Measurements from ENCODE around the gene ISM1. TPM values are rescaled to one million over a fixed set of nuclear protein-coding genes. Genes with fewer than 3 reads are reported as not detected.

Gene ISM1
- total RNA-seq, 1 donor from 2014 or later = 1.0 TPM

DNA sequence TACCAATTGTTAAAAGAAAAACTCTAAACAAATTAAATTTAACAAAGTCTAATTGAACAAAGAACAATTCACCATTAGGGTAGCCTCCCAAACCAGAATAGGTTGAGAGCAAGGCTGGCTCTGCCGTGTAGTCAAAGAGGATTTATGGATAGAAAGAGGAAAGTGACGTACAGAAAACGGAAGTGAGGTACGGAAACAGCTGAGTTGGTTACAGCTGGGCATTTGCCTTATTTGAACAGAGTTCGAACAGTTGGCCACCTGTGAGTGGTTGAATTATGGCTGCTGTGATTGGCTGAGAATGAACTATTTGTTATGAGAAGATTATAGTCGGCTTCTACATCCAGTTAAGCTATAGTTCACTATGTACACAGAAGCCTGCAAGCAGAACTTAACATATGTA is 18.5 kb upstream of the ISM1 start:
- Histone ChIP-seq H3K36me3 (ENCODE audit: control insufficient read depth in 3 of 3, insufficient read depth in 3 of 3, low read length in 3 of 3) (no peaks in the 10 kb centered on the region), H3K9ac (ENCODE audit: low read depth in 1 of 3, low read length in 3 of 3) (no peak overlapping the region), H3K27me3 (ENCODE audit: control insufficient read depth in 3 of 3, insufficient read depth in 3 of 3, low read length in 3 of 3) (no peaks in the 10 kb centered on the region), H3K4me1 (ENCODE audit: control insufficient read depth in 3 of 3, insufficient read depth in 3 of 3, low read length in 3 of 3) (no peaks in the 10 kb centered on the region), H3K9me3 (ENCODE audit: control insufficient read depth in 3 of 3, low read length in 3 of 3) (no peaks in the 10 kb centered on the region), H3K4me3 (ENCODE audit: low read length in 3 of 3) (no peak overlapping the region), H3K27ac (ENCODE audit: low read depth, low read length) (no peak overlapping the region)

DNA sequence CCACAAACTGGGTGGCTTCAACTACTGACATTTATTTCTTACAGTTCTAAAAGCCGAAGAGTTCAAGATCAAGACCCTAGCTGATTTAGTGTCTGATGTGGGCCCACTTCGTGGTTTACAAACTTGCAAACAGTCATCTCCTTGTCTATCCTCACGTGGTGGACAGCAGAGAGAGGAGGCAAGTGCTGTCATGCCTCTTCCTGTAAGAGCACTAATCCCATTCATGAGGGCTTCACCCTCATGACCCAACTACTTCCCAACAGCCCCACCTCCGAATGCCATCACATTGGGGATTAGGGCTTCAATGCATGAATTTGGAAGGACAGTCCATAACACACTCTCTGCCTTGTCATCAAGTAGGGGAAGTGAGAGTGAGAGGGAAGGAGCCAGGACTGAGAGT is 15.6 kb upstream of the ISM1 start:
- H3K9ac ChIP-seq (ENCODE audit: low read depth in 1 of 3, low read length in 3 of 3) = no peak overlapping the region
- no peak overlapping the region for H3K27ac ChIP-seq (ENCODE audit: low read depth, low read length)
- no peaks in the 10 kb centered on the region for H3K4me1 ChIP-seq (ENCODE audit: control insufficient read depth in 3 of 3, insufficient read depth in 3 of 3, low read length in 3 of 3)
- H3K27me3 ChIP-seq (ENCODE audit: control insufficient read depth in 3 of 3, insufficient read depth in 3 of 3, low read length in 3 of 3) = no peaks in the 10 kb centered on the region
- H3K36me3 ChIP-seq (ENCODE audit: control insufficient read depth in 3 of 3, insufficient read depth in 3 of 3, low read length in 3 of 3) = no peaks in the 10 kb centered on the region
- no peak overlapping the region for H3K4me3 ChIP-seq (ENCODE audit: low read length in 3 of 3)
- no peaks in the 10 kb centered on the region for H3K9me3 ChIP-seq (ENCODE audit: control insufficient read depth in 3 of 3, low read length in 3 of 3)

DNA sequence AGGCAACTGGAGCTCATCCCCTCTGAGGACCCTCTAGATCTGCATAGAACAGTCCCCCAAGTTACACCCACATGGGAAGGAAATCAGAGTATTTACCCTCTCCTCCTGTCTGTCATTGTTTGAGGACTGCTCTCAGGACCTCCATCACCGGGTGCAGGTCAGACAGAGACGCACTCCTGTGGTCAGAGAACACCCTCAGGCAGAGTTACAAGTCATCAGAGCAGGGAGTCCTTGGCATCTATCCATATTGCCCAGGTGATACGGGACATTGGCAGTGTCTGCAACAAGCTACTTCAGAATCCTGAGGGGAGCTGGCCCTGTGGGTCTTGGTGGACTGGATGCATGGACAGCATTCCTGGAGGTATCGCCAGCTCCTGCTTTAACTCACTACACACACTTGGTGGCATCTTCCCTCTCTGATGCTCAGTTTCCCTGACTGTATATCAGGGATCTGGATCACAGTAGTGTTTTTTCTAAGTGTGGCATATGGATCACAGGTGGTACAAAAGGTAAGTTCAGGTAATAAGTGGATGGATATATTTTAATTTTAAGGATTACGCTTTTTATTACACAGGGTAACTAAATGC is 15.1 kb upstream of the ISM1 start:
- Histone ChIP-seq H3K4me3 (ENCODE audit: low read length in 3 of 3) (no peak overlapping the region), H3K9me3 (ENCODE audit: control insufficient read depth in 3 of 3, low read length in 3 of 3) (no peaks in the 10 kb centered on the region), H3K27ac (ENCODE audit: low read depth, low read length) (no peak overlapping the region), H3K36me3 (ENCODE audit: control insufficient read depth in 3 of 3, insufficient read depth in 3 of 3, low read length in 3 of 3) (no peaks in the 10 kb centered on the region), H3K4me1 (ENCODE audit: control insufficient read depth in 3 of 3, insufficient read depth in 3 of 3, low read length in 3 of 3) (no peaks in the 10 kb centered on the region), H3K27me3 (ENCODE audit: control insufficient read depth in 3 of 3, insufficient read depth in 3 of 3, low read length in 3 of 3) (no peaks in the 10 kb centered on the region), H3K9ac (ENCODE audit: low read depth in 1 of 3, low read length in 3 of 3) (no peak overlapping the region)

DNA sequence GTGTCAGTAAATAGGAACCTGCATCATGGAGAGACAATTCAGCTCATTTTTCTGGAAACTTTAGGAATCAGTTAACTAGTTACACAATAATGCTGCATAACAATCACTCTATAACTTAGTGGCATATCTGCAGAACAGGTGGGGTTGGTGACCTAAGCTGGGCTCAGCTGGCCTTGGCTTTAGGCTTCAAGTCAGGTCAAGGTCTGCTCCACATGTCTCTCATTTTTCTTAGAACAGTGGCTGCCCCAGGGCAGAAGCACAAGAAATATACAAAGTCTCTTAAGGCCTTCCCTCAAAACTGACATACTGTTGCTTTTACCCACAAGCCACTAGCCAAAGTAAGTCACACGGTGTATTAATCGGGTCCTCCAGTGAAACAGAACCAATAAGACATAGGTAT is 14.1 kb upstream of the ISM1 start:
- H3K27me3 ChIP-seq (ENCODE audit: control insufficient read depth in 3 of 3, insufficient read depth in 3 of 3, low read length in 3 of 3) = no peaks in the 10 kb centered on the region
- H3K27ac ChIP-seq (ENCODE audit: low read depth, low read length) = no peak overlapping the region
- H3K4me1 ChIP-seq (ENCODE audit: control insufficient read depth in 3 of 3, insufficient read depth in 3 of 3, low read length in 3 of 3) = no peaks in the 10 kb centered on the region
- no peaks in the 10 kb centered on the region for H3K36me3 ChIP-seq (ENCODE audit: control insufficient read depth in 3 of 3, insufficient read depth in 3 of 3, low read length in 3 of 3)
- H3K9ac ChIP-seq (ENCODE audit: low read depth in 1 of 3, low read length in 3 of 3) = no peak overlapping the region
- H3K4me3 ChIP-seq (ENCODE audit: low read length in 3 of 3) = no peak overlapping the region
- H3K9me3 ChIP-seq (ENCODE audit: control insufficient read depth in 3 of 3, low read length in 3 of 3) = no peaks in the 10 kb centered on the region

DNA sequence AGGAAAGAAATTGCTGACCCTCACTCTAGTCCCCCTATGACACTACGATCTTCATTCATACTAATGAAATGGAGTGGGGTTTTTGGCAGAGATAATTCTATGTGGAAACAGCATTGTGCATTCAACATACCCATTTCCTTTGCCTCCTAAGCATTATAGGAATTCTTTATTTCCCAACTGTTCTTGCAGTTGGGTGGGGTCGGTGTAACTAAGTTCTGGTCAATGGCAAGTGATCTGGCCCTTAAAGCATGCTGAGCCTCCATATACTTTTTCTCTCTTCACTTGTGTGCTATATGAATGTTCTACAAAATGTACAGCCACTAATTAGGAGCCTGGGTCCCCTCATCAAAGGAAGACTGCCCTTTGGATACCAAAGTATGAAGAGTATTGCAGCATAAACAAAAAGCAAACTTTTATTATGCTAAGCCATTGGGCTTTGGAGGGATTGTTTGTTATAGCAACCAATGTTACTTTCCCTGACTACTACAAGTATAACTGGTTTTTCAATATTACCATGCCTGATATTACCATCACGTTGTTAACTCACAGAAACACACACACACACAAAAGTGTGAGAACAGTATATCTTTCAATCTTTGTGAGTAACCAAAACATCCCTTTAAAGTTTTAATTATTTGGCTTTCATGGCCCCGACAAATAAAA is 9.0 kb upstream of the ISM1 start:
- H3K4me1 ChIP-seq (ENCODE audit: control insufficient read depth in 3 of 3, insufficient read depth in 3 of 3, low read length in 3 of 3) = no peaks in the 10 kb centered on the region
- no peak overlapping the region for H3K9ac ChIP-seq (ENCODE audit: low read depth in 1 of 3, low read length in 3 of 3)
- H3K9me3 ChIP-seq (ENCODE audit: control insufficient read depth in 3 of 3, low read length in 3 of 3) = peaks cover 0 to 2% (median 0%) of the 10 kb centered on the region in 3 donors

DNA sequence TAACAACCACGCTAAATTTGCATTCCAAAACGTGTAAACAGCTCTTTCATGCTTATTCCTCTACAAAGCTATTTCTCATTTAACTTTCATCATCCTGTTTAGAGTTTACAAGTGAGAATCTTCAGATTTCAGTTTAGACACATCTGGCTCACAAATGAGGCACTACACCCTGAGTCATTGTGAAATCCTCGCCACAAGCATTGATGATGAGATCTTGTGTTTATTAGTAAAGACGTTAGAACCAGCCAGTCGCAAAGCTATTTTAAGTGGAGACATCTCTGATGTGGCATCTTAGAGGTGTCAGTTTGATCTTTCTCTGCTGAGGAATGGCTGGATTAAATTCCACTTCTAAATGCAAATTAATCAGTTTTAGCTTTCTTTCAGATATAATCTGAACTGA is 8.3 kb upstream of the ISM1 start:
- no peaks in the 10 kb centered on the region for H3K4me1 ChIP-seq (ENCODE audit: control insufficient read depth in 3 of 3, insufficient read depth in 3 of 3, low read length in 3 of 3)
- H3K27me3 ChIP-seq (ENCODE audit: control insufficient read depth in 3 of 3, insufficient read depth in 3 of 3, low read length in 3 of 3) = peaks cover 0 to 2% (median 0%) of the 10 kb centered on the region in 3 donors
- H3K9me3 ChIP-seq (ENCODE audit: control insufficient read depth in 3 of 3, low read length in 3 of 3) = peaks cover 0 to 2% (median 0%) of the 10 kb centered on the region in 3 donors
- no peak overlapping the region for H3K9ac ChIP-seq (ENCODE audit: low read depth in 1 of 3, low read length in 3 of 3)
- H3K36me3 ChIP-seq (ENCODE audit: control insufficient read depth in 3 of 3, insufficient read depth in 3 of 3, low read length in 3 of 3) = no peaks in the 10 kb centered on the region
- H3K4me3 ChIP-seq (ENCODE audit: low read length in 3 of 3) = no peak overlapping the region
- H3K27ac ChIP-seq (ENCODE audit: low read depth, low read length) = no peak overlapping the region

More for the DNA sequence above, 9.0 kb upstream of the ISM1 start:
- H3K36me3 ChIP-seq (ENCODE audit: control insufficient read depth in 3 of 3, insufficient read depth in 3 of 3, low read length in 3 of 3) = no peaks in the 10 kb centered on the region
- peaks cover 0 to 2% (median 0%) of the 10 kb centered on the region in 3 donors for H3K27me3 ChIP-seq (ENCODE audit: control insufficient read depth in 3 of 3, insufficient read depth in 3 of 3, low read length in 3 of 3)
- no peak overlapping the region for H3K4me3 ChIP-seq (ENCODE audit: low read length in 3 of 3)
- H3K27ac ChIP-seq (ENCODE audit: low read depth, low read length) = no peak overlapping the region

DNA sequence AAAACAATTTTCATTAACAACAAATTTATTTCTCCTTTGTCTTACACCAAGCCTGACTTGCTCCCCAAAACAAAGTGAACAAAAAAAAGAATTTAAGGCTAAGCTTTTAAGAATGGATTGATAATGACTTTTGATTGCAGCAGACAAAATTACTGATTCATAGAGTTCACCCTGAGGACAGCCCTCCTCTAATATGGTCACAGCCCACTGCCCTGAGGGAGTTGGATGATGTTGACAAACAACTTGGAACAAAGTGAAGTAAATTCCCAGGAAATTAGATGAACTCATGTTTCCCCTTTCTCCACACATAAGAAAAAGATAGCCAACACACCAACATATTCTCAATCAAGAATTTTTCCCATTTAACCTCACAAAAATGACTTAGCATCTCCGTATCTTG is 7.7 kb upstream of the ISM1 start:
- no peak overlapping the region for H3K9ac ChIP-seq (ENCODE audit: low read depth in 1 of 3, low read length in 3 of 3)
- H3K36me3 ChIP-seq (ENCODE audit: control insufficient read depth in 3 of 3, insufficient read depth in 3 of 3, low read length in 3 of 3) = no peaks in the 10 kb centered on the region
- H3K27ac ChIP-seq (ENCODE audit: low read depth, low read length) = no peak overlapping the region
- H3K4me1 ChIP-seq (ENCODE audit: control insufficient read depth in 3 of 3, insufficient read depth in 3 of 3, low read length in 3 of 3) = no peaks in the 10 kb centered on the region
- H3K4me3 ChIP-seq (ENCODE audit: low read length in 3 of 3) = no peak overlapping the region
- H3K27me3 ChIP-seq (ENCODE audit: control insufficient read depth in 3 of 3, insufficient read depth in 3 of 3, low read length in 3 of 3) = peaks cover 0 to 2% (median 0%) of the 10 kb centered on the region in 3 donors
- H3K9me3 ChIP-seq (ENCODE audit: control insufficient read depth in 3 of 3, low read length in 3 of 3) = peaks cover 0 to 2% (median 0%) of the 10 kb centered on the region in 3 donors

DNA sequence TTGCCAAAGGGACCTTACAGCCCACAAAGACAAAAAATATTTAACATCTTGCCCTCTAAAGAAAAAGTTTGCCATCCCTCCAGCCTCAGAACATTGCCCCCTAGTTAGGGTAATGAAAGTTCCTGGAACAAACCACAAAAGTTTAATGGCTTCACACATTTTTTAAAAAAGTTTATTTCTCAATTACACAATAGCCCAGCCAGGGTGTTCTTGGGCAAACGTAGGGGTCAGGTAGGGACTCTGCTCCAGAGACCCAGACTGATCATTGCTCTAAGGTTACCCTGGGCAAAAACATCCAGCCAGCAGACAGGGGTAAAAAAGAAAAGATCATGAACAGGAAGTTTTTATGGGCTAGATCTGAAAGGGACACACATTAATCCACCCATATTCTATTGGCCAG is 4.5 kb upstream of the ISM1 start:
- no peak overlapping the region for H3K27ac ChIP-seq (ENCODE audit: low read depth, low read length)
- peaks cover 18 to 21% (median 20%) of the 10 kb centered on the region in 3 donors for H3K27me3 ChIP-seq (ENCODE audit: control insufficient read depth in 3 of 3, insufficient read depth in 3 of 3, low read length in 3 of 3)
- peaks cover 8 to 12% (median 8%) of the 10 kb centered on the region in 3 donors for H3K4me1 ChIP-seq (ENCODE audit: control insufficient read depth in 3 of 3, insufficient read depth in 3 of 3, low read length in 3 of 3)
- H3K9me3 ChIP-seq (ENCODE audit: control insufficient read depth in 3 of 3, low read length in 3 of 3) = peaks cover 0 to 2% (median 0%) of the 10 kb centered on the region in 3 donors
- no peak overlapping the region for H3K9ac ChIP-seq (ENCODE audit: low read depth in 1 of 3, low read length in 3 of 3)
- no peaks in the 10 kb centered on the region for H3K36me3 ChIP-seq (ENCODE audit: control insufficient read depth in 3 of 3, insufficient read depth in 3 of 3, low read length in 3 of 3)
- H3K4me3 ChIP-seq (ENCODE audit: low read length in 3 of 3) = no peak overlapping the region

DNA sequence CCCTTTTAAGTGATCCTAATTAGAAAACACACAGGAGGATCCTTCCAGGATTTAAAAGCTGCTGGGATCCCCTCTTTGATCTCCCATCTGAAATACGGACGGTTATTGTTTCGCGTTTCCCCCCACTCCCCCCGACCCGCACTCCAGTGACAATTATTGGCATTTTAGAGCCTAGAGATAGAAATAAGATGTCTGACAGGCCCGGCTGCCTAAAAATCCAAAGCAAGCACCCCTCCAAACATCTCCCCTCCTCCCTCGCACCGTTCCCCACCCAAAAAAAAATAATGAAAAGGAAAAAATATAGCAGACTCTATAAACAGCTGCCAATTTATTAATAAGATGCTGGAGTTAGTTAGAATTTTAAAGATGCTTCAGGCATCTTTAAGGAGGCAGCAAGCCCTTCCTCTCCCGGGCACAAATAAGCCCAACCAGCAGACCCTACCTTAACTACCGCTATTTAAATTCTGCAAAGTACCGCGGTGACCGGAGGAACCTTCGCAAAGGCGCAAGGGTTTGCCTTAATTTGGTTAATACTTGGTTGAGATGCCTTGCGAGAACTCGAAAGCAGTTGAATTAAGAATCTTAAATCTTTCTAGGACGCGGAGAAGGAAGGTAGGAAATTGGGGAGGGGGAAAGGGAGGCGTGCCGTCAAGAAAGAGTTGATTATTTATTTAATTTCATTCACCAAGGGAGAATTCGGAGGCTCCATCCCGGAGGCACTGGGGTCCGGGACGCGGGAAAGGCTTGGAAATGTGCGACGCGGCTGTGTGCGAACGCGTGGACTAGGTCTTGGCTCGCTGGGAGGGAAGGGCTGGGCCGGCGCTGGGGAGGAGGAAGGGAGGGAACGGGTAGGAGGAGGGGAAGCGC is 1.5 kb upstream of the ISM1 start:
- no peaks in the 10 kb centered on the region for H3K9me3 ChIP-seq (ENCODE audit: control insufficient read depth in 3 of 3, low read length in 3 of 3)
- H3K4me1 ChIP-seq (ENCODE audit: control insufficient read depth in 3 of 3, insufficient read depth in 3 of 3, low read length in 3 of 3) = peaks cover 12 to 13% (median 13%) of the 10 kb centered on the region in 3 donors
- H3K27me3 ChIP-seq (ENCODE audit: control insufficient read depth in 3 of 3, insufficient read depth in 3 of 3, low read length in 3 of 3) = peaks cover 24 to 29% (median 27%) of the 10 kb centered on the region in 3 donors
- peak overlapping the region; percentile 51 to 60 (median 59) for H3K4me3 ChIP-seq (ENCODE audit: low read length in 3 of 3)
- no peak overlapping the region for H3K27ac ChIP-seq (ENCODE audit: low read depth, low read length)
- H3K9ac ChIP-seq (ENCODE audit: low read depth in 1 of 3, low read length in 3 of 3) = no peak overlapping the region
- no peaks in the 10 kb centered on the region for H3K36me3 ChIP-seq (ENCODE audit: control insufficient read depth in 3 of 3, insufficient read depth in 3 of 3, low read length in 3 of 3)

Measured in skeletal muscle tissue (tissue), 4 donors.